OCI-LY1 (cell line): Measurements from ENCODE around the gene FBXW8.

Experiments
- EZH2 ChIP-seq: fragments of 200-600 bp; sonication (generic), shearing (Covaris generic); IDR thresholded peaks from 2 replicates; pipeline ENCODE4 v1.8.0; 2017; ENCODE audit warnings: borderline replicate concordance, mixed run types, mild to moderate bottlenecking, antibody characterized with exemption, low read length, moderate library complexity, mixed read lengths
- TF ChIP-seq, protein P1 (sequence below): fragments of 200-600 bp; sonication (generic), shearing (Covaris generic); IDR thresholded peaks from 2 replicates; pipeline ENCODE4 v1.5.1; 2017; ENCODE audit warnings: mild to moderate bottlenecking, antibody characterized with exemption, low read length, moderate library complexity, mixed read lengths

DNA sequence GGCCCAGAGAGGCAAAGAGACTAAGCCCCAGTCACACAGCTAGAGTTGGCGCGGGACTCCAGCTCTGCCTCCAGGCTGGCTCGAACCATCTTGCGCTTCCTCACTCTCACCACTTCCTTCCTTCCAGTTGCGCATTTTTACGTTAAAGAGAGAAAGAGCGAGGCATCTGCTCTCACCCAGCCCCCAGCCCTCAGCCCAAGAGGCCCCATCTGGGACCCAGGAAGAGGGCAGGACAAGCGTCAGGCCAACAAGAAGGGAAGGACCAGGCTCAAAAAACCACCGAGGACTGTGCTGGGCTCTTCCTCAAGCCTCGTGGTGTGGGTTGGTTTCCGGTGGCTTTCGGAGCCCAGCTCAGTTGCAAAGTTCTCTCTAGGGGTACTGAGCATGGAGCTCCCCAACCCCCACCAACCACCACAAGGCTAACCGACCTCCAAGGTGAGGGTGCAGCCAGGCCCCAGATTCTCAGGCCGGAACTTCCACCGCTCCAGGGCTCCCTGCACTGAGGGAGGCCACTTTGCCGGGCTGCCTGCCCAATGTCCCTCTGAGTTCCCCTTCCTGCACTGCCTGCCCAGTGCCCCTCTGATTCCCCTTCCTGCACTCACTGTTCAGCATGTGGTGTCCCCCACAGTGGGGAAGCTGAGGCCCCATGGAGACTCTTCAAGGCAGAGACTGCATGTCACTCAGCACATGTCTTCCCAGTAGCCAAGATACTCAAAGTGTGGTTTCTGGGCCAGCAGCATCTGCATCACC is 152.6 kb downstream of the FBXW8 start:
- TF ChIP-seq, protein P1, sequence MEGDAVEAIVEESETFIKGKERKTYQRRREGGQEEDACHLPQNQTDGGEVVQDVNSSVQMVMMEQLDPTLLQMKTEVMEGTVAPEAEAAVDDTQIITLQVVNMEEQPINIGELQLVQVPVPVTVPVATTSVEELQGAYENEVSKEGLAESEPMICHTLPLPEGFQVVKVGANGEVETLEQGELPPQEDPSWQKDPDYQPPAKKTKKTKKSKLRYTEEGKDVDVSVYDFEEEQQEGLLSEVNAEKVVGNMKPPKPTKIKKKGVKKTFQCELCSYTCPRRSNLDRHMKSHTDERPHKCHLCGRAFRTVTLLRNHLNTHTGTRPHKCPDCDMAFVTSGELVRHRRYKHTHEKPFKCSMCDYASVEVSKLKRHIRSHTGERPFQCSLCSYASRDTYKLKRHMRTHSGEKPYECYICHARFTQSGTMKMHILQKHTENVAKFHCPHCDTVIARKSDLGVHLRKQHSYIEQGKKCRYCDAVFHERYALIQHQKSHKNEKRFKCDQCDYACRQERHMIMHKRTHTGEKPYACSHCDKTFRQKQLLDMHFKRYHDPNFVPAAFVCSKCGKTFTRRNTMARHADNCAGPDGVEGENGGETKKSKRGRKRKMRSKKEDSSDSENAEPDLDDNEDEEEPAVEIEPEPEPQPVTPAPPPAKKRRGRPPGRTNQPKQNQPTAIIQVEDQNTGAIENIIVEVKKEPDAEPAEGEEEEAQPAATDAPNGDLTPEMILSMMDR, result no peak
- TF ChIP-seq EZH2, result no peak
